Lung (tissue), 12 donors: ENCODE data around the gene MINPP1. TPM values are rescaled to one million over a fixed set of nuclear protein-coding genes. Genes with fewer than 3 reads are reported as not detected.

Experiments used
- ATAC-seq: fragments of 200-7000 bp; cut with Tn5 transposase; one replicate; pipeline ENCODE4 v1.9.1; 2020; ENCODE audit warnings: moderate number of reproducible peaks; ENCODE audit not compliant: insufficient read depth, low FRiP score
- DNase-seq, 3 donors: peaks; one replicate each; pipeline ENCODE4 v3.0.0-alpha.2; 2013 to 2017
- H3K27ac ChIP-seq, 2 donors: one replicate each; pipeline ENCODE4 v1.5.1; 2013; ENCODE audit warnings: mild to moderate bottlenecking in 2 of 2, moderate library complexity in 2 of 2, control low read depth in 1 of 2, inconsistent platforms in 1 of 2, low read depth in 1 of 2, low read length in 1 of 2
- H3K27me3 ChIP-seq, 3 donors: one replicate each; pipeline ENCODE4 v1.5.1; 2013; ENCODE audit warnings: low read length in 2 of 3; ENCODE audit not compliant: control insufficient read depth in 3 of 3, insufficient read depth in 3 of 3
- H3K36me3 ChIP-seq, 4 donors: one replicate each; pipeline ENCODE4 v1.5.1; 2013; ENCODE audit warnings: low read length in 4 of 4, mild to moderate bottlenecking in 1 of 4, moderate library complexity in 1 of 4; ENCODE audit not compliant: control insufficient read depth in 4 of 4, insufficient read depth in 4 of 4
- H3K4me1 ChIP-seq, 5 donors: one replicate each; pipeline ENCODE4 v1.5.1; 2013; ENCODE audit warnings: low read length in 5 of 5, mild to moderate bottlenecking in 2 of 5, moderate library complexity in 1 of 5; ENCODE audit not compliant: control insufficient read depth in 5 of 5, insufficient read depth in 5 of 5
- H3K4me3 ChIP-seq: one replicate; pipeline ENCODE4 v1.5.1; 2013; ENCODE audit warnings: mild to moderate bottlenecking, control low read depth, moderate library complexity
- H3K9ac ChIP-seq, 2 donors: one replicate each; pipeline ENCODE4 v1.5.1; 2013; ENCODE audit warnings: low read length in 2 of 2, control low read depth in 1 of 2; ENCODE audit not compliant: insufficient read depth in 1 of 2
- H3K9me3 ChIP-seq, 4 donors: one replicate each; pipeline ENCODE4 v1.5.1; 2013; ENCODE audit warnings: low read length in 3 of 4, mild to moderate bottlenecking in 1 of 4, moderate library complexity in 1 of 4; ENCODE audit not compliant: control insufficient read depth in 4 of 4, insufficient read depth in 3 of 4
- WGBS, 2 donors: extraction: QIAGEN DNeasy Blood & Tissue Kit; methylation state at CpG; one replicate each; pipeline ENCODE4 v1.1.7; 2013; 5-methylcytosine and 5-hydroxymethylcytosine counted together
- polyA plus RNA-seq, 2 donors: library from polyadenylated mRNA; stranded (reverse); fragments of 200-250 nt; gene quantifications; one replicate each; pipeline ENCODE4 v1.2.1, GENCODE V29; 2013
- total RNA-seq, 2 donors: library from RNA; depleted of rRNA in 1 of 2; stranded (reverse); fragments of >200 nt in 1 of 2; gene quantifications; one replicate each; pipeline ENCODE4 v1.2.1, GENCODE V29; 2014 to 2021
- TF ChIP-seq, protein P1 (sequence below): IDR thresholded peaks from 2 replicates; pipeline ENCODE4 v1.5.1; 2012; ENCODE audit warnings: mild to moderate bottlenecking; ENCODE audit errors: control extremely low read depth, extremely low read depth
- donor health status: control.
- donor health status: control.
- donor health status: Bipolar disorder and iron deficiency.
- donor health status: healthy.
- donor health status: DM: yes; HTN: yes; CAD: no.

Gene MINPP1
- total and polyA plus RNA-seq, 4 donors: 8.2 to 31.2 (median 12.4) TPM

DNA sequence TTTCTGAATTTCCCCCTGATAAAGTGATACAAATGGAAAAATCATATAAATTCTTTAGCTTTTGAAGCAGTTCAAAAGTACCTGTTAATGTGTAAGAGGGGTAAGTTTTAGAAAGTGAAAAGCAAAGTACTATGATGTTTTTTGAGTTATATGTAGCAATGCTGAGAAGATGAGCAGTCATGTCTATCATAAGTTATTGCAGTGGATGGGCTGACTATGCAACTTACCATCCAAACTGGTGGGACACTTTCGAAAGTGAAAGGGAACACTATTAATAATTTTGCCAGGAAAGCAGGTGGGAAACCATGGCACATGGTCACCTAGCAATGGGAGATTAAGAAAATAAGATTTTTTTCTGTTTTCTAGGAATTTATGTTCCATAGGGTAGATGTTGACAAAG, 4.1 kb downstream of the MINPP1 start:
- peaks cover 1 to 35% (median 5%) of the 10 kb centered on the region in 4 donors for H3K36me3 ChIP-seq
- 95 to 100% methylated on average over 1 of the region's 1 CpG for WGBS, 2 donors

DNA sequence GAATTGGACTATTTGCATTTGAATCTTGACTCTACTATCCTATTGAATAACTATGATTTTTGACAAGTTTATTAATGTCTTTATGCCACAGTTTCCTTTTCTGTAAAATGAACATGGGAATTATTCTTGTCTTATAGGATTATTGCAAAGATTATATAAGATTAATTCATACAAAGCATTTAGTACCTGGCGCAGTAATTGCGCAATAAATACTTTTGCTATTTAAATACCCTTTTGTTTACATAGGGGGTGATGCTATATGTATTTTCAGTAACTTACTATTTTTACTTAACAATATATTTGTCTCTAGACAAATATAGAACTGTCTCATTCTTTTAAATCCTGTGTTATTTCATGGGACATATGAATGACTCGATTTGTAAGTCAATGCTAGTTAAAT, 5.3 kb downstream of the MINPP1 start:
- WGBS, 2 donors: 91 to 95% methylated on average over 3 of the region's 3 CpGs

More for the DNA sequence above, 4.1 kb downstream of the MINPP1 start:
- no peaks in the 10 kb centered on the region for H3K9me3 ChIP-seq
- peaks cover 0 to 24% (median 8%) of the 10 kb centered on the region in 5 donors for H3K4me1 ChIP-seq
- H3K27me3 ChIP-seq: no peaks in the 10 kb centered on the region
- TF ChIP-seq, protein P1, sequence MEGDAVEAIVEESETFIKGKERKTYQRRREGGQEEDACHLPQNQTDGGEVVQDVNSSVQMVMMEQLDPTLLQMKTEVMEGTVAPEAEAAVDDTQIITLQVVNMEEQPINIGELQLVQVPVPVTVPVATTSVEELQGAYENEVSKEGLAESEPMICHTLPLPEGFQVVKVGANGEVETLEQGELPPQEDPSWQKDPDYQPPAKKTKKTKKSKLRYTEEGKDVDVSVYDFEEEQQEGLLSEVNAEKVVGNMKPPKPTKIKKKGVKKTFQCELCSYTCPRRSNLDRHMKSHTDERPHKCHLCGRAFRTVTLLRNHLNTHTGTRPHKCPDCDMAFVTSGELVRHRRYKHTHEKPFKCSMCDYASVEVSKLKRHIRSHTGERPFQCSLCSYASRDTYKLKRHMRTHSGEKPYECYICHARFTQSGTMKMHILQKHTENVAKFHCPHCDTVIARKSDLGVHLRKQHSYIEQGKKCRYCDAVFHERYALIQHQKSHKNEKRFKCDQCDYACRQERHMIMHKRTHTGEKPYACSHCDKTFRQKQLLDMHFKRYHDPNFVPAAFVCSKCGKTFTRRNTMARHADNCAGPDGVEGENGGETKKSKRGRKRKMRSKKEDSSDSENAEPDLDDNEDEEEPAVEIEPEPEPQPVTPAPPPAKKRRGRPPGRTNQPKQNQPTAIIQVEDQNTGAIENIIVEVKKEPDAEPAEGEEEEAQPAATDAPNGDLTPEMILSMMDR: no peak
- H3K9ac ChIP-seq: no peak overlapping the region
- ATAC-seq (no peak), DNase-seq (no peak)
- no peak overlapping the region for H3K4me3 ChIP-seq
- H3K27ac ChIP-seq: no peak overlapping the region

DNA sequence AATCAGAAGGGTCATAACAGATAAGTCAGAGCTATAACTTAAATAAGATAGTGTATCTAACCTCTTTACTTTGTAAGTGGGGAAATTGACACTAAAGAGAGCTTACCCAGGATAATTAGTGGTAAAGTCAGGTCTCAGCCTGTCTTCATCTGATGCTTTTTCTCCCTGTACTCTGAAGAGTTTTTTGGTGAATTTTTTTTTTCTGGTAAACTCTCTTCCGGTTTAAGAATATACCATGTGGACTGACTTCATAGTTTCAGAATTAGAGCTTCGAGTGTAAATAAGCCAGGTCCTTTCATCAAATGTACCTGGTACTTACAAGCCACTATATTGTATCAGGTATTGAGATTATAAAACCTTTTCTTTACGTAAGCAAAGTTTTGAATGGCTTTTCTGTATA, 6.8 kb downstream of the MINPP1 start:
- Histone ChIP-seq H3K27me3 (no peaks in the 10 kb centered on the region), H3K9ac (no peak overlapping the region), H3K36me3 (peaks cover 5 to 50% (median 12%) of the 10 kb centered on the region in 4 donors), H3K9me3 (no peaks in the 10 kb centered on the region), H3K4me3 (no peak overlapping the region), H3K4me1 (peaks cover 0 to 12% (median 0%) of the 10 kb centered on the region in 5 donors), H3K27ac (no peak overlapping the region)
- WGBS, 2 donors: 94 to 96% methylated on average over 3 of the region's 3 CpGs
- TF ChIP-seq, protein P1: no peak
- no peak for DNase-seq
- no peak for ATAC-seq

More for the DNA sequence above, 5.3 kb downstream of the MINPP1 start:
- DNase-seq: no peak
- Histone ChIP-seq H3K36me3 (peaks cover 5 to 45% (median 12%) of the 10 kb centered on the region in 4 donors), H3K9ac (no peak overlapping the region), H3K9me3 (no peaks in the 10 kb centered on the region), H3K4me3 (no peak overlapping the region), H3K27me3 (no peaks in the 10 kb centered on the region), H3K4me1 (peaks cover 0 to 20% (median 4%) of the 10 kb centered on the region in 5 donors), H3K27ac (no peak overlapping the region)
- ATAC-seq: no peak
- TF ChIP-seq, protein P1: no peak

DNA sequence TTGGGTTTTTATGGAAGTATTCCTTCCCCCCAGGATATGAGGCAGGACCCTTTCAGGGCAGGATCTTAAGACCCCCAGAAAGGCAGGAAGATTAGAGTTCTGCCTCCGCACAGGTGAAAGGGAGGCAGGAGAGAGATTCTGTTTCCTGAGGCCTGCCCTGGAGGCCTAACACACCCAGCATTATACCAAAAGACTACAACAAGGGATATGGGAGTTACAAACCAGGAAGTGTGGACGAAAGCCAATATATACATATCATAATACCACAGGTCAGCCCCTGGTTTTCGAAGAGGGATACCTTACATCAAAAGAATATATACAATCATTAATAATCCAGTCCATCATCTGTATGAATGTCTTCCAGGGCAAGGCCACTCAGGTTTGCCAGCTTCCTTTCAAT, 14.2 kb downstream of the MINPP1 start:
- peaks cover 0 to 3% (median 2%) of the 10 kb centered on the region in 5 donors for H3K4me1 ChIP-seq
- no peak for DNase-seq
- no peak overlapping the region for H3K9ac ChIP-seq
- no peak for ATAC-seq
- no peaks in the 10 kb centered on the region for H3K9me3 ChIP-seq
- H3K27ac ChIP-seq: no peak overlapping the region
- no peak overlapping the region for H3K4me3 ChIP-seq
- TF ChIP-seq, protein P1: no peak
- peaks cover 10 to 35% (median 22%) of the 10 kb centered on the region in 4 donors for H3K36me3 ChIP-seq
- no peaks in the 10 kb centered on the region for H3K27me3 ChIP-seq
- WGBS, 2 donors: 82 to 84% methylated on average over 3 of the region's 3 CpGs
